Heart left ventricle (tissue), 13 donors: Measurements from ENCODE around the gene PPP4R1.

Experiments
- CTCF ChIP-seq, 12 donors: fragments of 200-600 bp; sonication (generic) in 4 of 12; IDR thresholded peaks; one replicate each; pipeline versions ENCODE4 v1.5.0 to v1.8.0; 2018 to 2022; ENCODE audit warnings: antibody characterized with exemption in 12 of 12, mild to moderate bottlenecking in 5 of 12
- POLR2A ChIP-seq, 2 donors: fragments of 450-650 bp; IDR thresholded peaks; one replicate each; pipeline ENCODE4 v1.6.1; 2017; ENCODE audit warnings: antibody characterized with exemption in 2 of 2, mild to moderate bottlenecking in 2 of 2, moderate library complexity in 2 of 2
- donor health status: ischemic (EF 13 %, LVEDD 7.1; RV severe dilation, severe dysfunction).
- donor health status: DM: no; HTN: yes; CAD: no.
- donor health status: DM: no; HTN: no; CAD: no.
- donor health status: ischemic (EF 25% LVEDD 6.9; RV normal size, moderate dysfunction).
- donor health status: ischemic (EF 25% LVEDD 5.7; RV mildly dilated, moderate dysfunction).
- donor health status: ischemic (EF 35%, LVEDD 5.7; RV mildly dilated, moderate dysfunction).
- donor health status: nonischemic (EF 11% LVEDD 7.7; RV severe dilation, severe dysfunction).
- donor health status: DM: yes; HTN: yes; CAD: no.
- donor health status: PGD.
- donor health status: ischemic (EF 29% LVEDD 5.4; RV normal size, mild dysfunction).
- donor health status: nonischemic (EF 23%, LVEDD 6.1; RV moderate dilation, normal function).

DNA sequence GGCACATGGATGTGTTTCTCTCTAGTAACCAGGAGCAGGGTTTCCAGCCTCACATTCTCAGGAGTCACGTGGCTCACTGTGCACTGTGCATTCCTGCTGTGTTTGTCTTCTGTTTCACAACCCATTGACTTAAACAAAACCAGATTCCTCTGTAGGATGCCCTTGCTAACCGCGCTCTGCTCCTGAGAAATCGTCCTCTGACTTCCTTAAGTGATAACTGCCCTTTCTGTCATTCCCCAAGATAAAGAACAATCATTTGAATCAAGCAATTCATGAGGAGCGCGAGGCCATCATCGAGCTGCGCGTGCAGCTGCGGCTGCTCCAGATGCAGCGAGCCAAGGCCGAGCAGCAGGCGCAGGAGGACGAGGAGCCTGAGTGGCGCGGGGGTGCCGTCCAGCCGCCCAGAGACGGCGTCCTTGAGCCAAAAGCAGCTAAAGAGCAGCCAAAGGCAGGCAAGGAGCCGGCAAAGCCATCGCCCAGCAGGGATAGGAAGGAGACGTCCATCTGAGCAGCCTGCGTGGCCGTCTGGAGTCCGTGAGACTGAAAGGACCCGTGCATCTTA is 78.8 kb downstream of the PPP4R1 start:
- TF ChIP-seq POLR2A (IDR thresholded peaks at IDR 0.05) (no peak), CTCF (IDR thresholded peaks at IDR 0.05) (no peak)
